GM12872 (cell line): ENCODE results near the gene STAMBP.

Source experiments
- CTCF ChIP-seq: IDR thresholded peaks from 3 replicates; pipeline ENCODE4 v1.5.1; 2011; ENCODE audit warnings: low read depth, mild to moderate bottlenecking, low read length, moderate library complexity; ENCODE audit not compliant: insufficient read depth

The STAMBP gene

GRCh38 chr2:73892631-73893329, 64.0 kb downstream of the STAMBP start, which contains the start of gene ACTG2:
Gene ACTG2 (plus strand): TSS chr2:73893008. CDS start chr2:73901312, 8,304 bp downstream.
- no peak for TF ChIP-seq CTCF

GRCh38 chr2:73893764-73894474, 65.2 kb downstream of the STAMBP start:
- TF ChIP-seq CTCF = no peak

GRCh38 chr2:73894475-73894850, 65.7 kb downstream of the STAMBP start:
- TF ChIP-seq CTCF = no peak

- TF ChIP-seq CTCF = no peak
These were observed 66.1 kb downstream of the STAMBP start for GRCh38 chr2:73894877-73895276.

GRCh38 chr2:73895473-73895872, 66.7 kb downstream of the STAMBP start:
- TF ChIP-seq CTCF = no peak

- no peak for TF ChIP-seq CTCF
These were observed 67.8 kb downstream of the STAMBP start for GRCh38 chr2:73896362-73897239.

GRCh38 chr2:73897240-73897583, 68.5 kb downstream of the STAMBP start:
- no peak for TF ChIP-seq CTCF
